Ishikawa (cell line): ENCODE data around the gene FGF18.

Experiments used
- CEBPB ChIP-seq: IDR thresholded peaks from 2 replicates; pipeline ENCODE4 v1.6.1; 2012
- CREB1 ChIP-seq: IDR thresholded peaks from 2 replicates; pipeline ENCODE4 v1.6.1; 2012; ENCODE audit warnings: low read depth
- EGR1 ChIP-seq: IDR thresholded peaks from 2 replicates; pipeline ENCODE4 v1.6.1; 2012
- EP300 ChIP-seq: IDR thresholded peaks from 2 replicates; pipeline ENCODE4 v1.6.1; 2012; ENCODE audit warnings: borderline replicate concordance
- FOXM1 ChIP-seq: IDR thresholded peaks from 2 replicates; pipeline ENCODE4 v1.6.1; 2012; ENCODE audit warnings: low read depth, borderline replicate concordance
- MAX ChIP-seq: IDR thresholded peaks from 2 replicates; pipeline ENCODE4 v1.6.1; 2012
- NFIC ChIP-seq: IDR thresholded peaks from 2 replicates; pipeline ENCODE4 v1.6.1; 2012
- RAD21 ChIP-seq: IDR thresholded peaks from 2 replicates; pipeline ENCODE4 v1.6.1; 2012; ENCODE audit warnings: low read depth
- REST ChIP-seq: IDR thresholded peaks from 2 replicates; pipeline ENCODE4 v1.6.1; 2012; ENCODE audit warnings: low read depth, mild to moderate bottlenecking
- TAF1 ChIP-seq: IDR thresholded peaks from 2 replicates; pipeline ENCODE4 v1.6.1; 2012; ENCODE audit warnings: low read depth, mild to moderate bottlenecking
- TCF12 ChIP-seq: IDR thresholded peaks from 2 replicates; pipeline ENCODE4 v1.6.1; 2012; ENCODE audit warnings: low read depth
- TEAD4 ChIP-seq: IDR thresholded peaks from 2 replicates; pipeline ENCODE4 v1.6.1; 2012
- USF1 ChIP-seq: IDR thresholded peaks from 2 replicates; pipeline ENCODE4 v1.6.1; 2012
- YY1 ChIP-seq: IDR thresholded peaks from 2 replicates; pipeline ENCODE4 v1.6.1; 2012; ENCODE audit warnings: low read depth
- ZBTB7A ChIP-seq: IDR thresholded peaks from 2 replicates; pipeline ENCODE4 v1.6.1; 2012; ENCODE audit warnings: low read depth

The FGF18 gene

GRCh38 chr5:171467107-171467506, 47.7 kb downstream of the FGF18 start:
- no peak for TF ChIP-seq YY1
- TF ChIP-seq TEAD4 = no peak
- no peak for TF ChIP-seq MAX
- no peak for TF ChIP-seq NFIC
- TF ChIP-seq FOXM1 = no peak
- no peak for TF ChIP-seq ZBTB7A
- TF ChIP-seq CREB1 = no peak
- TF ChIP-seq EP300 = no peak
- TF ChIP-seq EGR1 = no peak
- TF ChIP-seq CEBPB = no peak
- TF ChIP-seq RAD21 = no peak
- no peak for TF ChIP-seq USF1
- no peak for TF ChIP-seq TAF1
- TF ChIP-seq REST = no peak
- no peak for TF ChIP-seq TCF12

- TF ChIP-seq CEBPB = no peak
Measured at GRCh38 chr5:171469326-171469725, 49.9 kb downstream of the FGF18 start.

GRCh38 chr5:171470420-171470819, 51.0 kb downstream of the FGF18 start:
- TF ChIP-seq YY1 (no peak), ZBTB7A (no peak), FOXM1 (no peak), TCF12 (no peak)

GRCh38 chr5:171474230-171474813, 54.9 kb downstream of the FGF18 start:
- TF ChIP-seq CEBPB (no peak), TCF12 (no peak), REST (no peak), YY1 (no peak), TEAD4 (no peak), RAD21 (no peak)

GRCh38 chr5:171475596-171475995, 56.1 kb downstream of the FGF18 start:
- no peak for TF ChIP-seq REST
- TF ChIP-seq NFIC = no peak
- no peak for TF ChIP-seq EGR1
- no peak for TF ChIP-seq FOXM1
- TF ChIP-seq TAF1 = no peak
- TF ChIP-seq CEBPB = no peak
- no peak for TF ChIP-seq MAX
- TF ChIP-seq ZBTB7A = no peak
- no peak for TF ChIP-seq EP300
- no peak for TF ChIP-seq TEAD4
- TF ChIP-seq CREB1 = no peak
- TF ChIP-seq RAD21 = no peak
- no peak for TF ChIP-seq TCF12
- TF ChIP-seq YY1 = no peak
- TF ChIP-seq USF1 = no peak
